GM21786 (cell line): ENCODE data around the gene DOLPP1.
"Not testable (repeated sequence)": the region's sequence is repeated elsewhere in the genome, so short reads cannot be mapped to it uniquely, and the experiment has no call there.

ENCODE experiments used
- ATAC-seq: cut with Tn5 transposase; IDR thresholded peaks from one replicate; pipeline ENCODE4 v1.9.1; 2021; ENCODE audit not compliant: unreplicated experiment

DOLPP1 gene

GRCh38 chr9:129109952-129110739 is 29.2 kb downstream of the DOLPP1 start:
- peak; percentile 3 for ATAC-seq

- peak; percentile 68 for ATAC-seq
Observed at GRCh38 chr9:129110740-129111527, 30.0 kb downstream of the DOLPP1 start, which contains the start of the genes CRAT and PTPA. Gene CRAT (minus strand): TSS chr9:129110793. CDS start chr9:129110509, 284 bp downstream. Gene PTPA (plus strand): TSS chr9:129111415. CDS start chr9:129111601, 186 bp downstream.

- peak; percentile 17 for ATAC-seq
Observed at GRCh38 chr9:129111528-129112151, 30.7 kb downstream of the DOLPP1 start.

GRCh38 chr9:129112526-129112925 is 31.6 kb downstream of the DOLPP1 start:
- ATAC-seq, result not testable (repeated sequence)

- ATAC-seq, result no peak
Observed at GRCh38 chr9:129113645-129114304, 32.9 kb downstream of the DOLPP1 start.

- ATAC-seq, result no peak
Observed at GRCh38 chr9:129118799-129119198, 37.9 kb downstream of the DOLPP1 start.

- no peak for ATAC-seq
Observed at GRCh38 chr9:129121483-129121882, 40.6 kb downstream of the DOLPP1 start.

GRCh38 chr9:129122133-129122532 is 41.2 kb downstream of the DOLPP1 start:
- no peak for ATAC-seq

- ATAC-seq, result not testable (repeated sequence)
Observed at GRCh38 chr9:129122976-129123375, 42.1 kb downstream of the DOLPP1 start.

GRCh38 chr9:129124506-129125069 is 43.7 kb downstream of the DOLPP1 start:
- ATAC-seq, result no peak

- no peak for ATAC-seq
Observed at GRCh38 chr9:129125478-129125877, 44.6 kb downstream of the DOLPP1 start.

- no peak for ATAC-seq
Observed at GRCh38 chr9:129126749-129127618, 46.1 kb downstream of the DOLPP1 start.

- no peak for ATAC-seq
Observed at GRCh38 chr9:129128689-129129088, 47.8 kb downstream of the DOLPP1 start.

- not testable (repeated sequence) for ATAC-seq
Observed at GRCh38 chr9:129130271-129130670, 49.4 kb downstream of the DOLPP1 start.

GRCh38 chr9:129130791-129131190 is 49.9 kb downstream of the DOLPP1 start:
- ATAC-seq, result no peak

GRCh38 chr9:129131300-129132145 is 50.6 kb downstream of the DOLPP1 start:
- no peak for ATAC-seq

- no peak for ATAC-seq
Observed at GRCh38 chr9:129133082-129133481, 52.2 kb downstream of the DOLPP1 start.

GRCh38 chr9:129135476-129135875 is 54.6 kb downstream of the DOLPP1 start:
- no peak for ATAC-seq
